Hepatocyte (in vitro differentiated cells): ENCODE measurements around the gene MSI1.

Experiments
- CTCF ChIP-seq: fragments of 200-600 bp; sonication (generic); IDR thresholded peaks from 2 replicates; pipeline ENCODE4 v1.5.1; 2016; ENCODE audit warnings: antibody characterized with exemption, mild to moderate bottlenecking; ENCODE audit not compliant: poor library complexity
- EZH2 ChIP-seq: fragments of 200-600 bp; sonication (generic); IDR thresholded peaks from 2 replicates; pipeline ENCODE4 v1.6.1; 2016; ENCODE audit warnings: antibody characterized with exemption, mild to moderate bottlenecking, borderline replicate concordance
- EZH2phosphoT487 ChIP-seq: fragments of 200-600 bp; sonication (generic); IDR thresholded peaks from one replicate; pipeline ENCODE4 v1.6.1; 2018; ENCODE audit warnings: antibody characterized with exemption, mild to moderate bottlenecking, low read depth, moderate library complexity; ENCODE audit not compliant: unreplicated experiment, severe bottlenecking

GRCh38 chr12:120364487-120364886 lies 4.5 kb downstream of the MSI1 start:
- TF ChIP-seq CTCF, result no peak
- no peak for TF ChIP-seq EZH2
- TF ChIP-seq EZH2phosphoT487, result no peak
